ENCODE data around the gene NISCH.

The NISCH gene

DNA sequence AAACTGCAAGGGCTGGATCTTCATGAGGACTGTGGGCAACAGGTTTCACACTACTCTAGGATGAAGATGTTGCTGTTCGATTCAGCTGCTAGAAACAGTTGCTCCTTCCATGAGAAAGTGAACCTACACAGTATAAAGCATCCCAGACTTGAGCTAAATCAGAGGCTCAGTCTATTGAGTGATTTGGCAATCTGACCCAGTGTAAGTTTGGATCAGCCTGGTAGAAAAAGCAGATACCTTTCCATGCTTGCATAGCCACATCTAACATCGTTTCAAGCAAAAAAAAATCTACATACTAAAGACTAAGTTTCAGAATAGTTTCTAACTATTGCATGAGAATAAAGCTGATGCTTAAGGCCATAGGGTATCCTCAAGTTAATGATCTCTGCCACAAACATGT, 85.6 kb downstream of the NISCH start:
- no peak for DNase-seq (ENCODE audit: low spot score)

Measured in AG08395 (cell line).